ENCODE data around the gene CCDC91.

CCDC91 gene

DNA sequence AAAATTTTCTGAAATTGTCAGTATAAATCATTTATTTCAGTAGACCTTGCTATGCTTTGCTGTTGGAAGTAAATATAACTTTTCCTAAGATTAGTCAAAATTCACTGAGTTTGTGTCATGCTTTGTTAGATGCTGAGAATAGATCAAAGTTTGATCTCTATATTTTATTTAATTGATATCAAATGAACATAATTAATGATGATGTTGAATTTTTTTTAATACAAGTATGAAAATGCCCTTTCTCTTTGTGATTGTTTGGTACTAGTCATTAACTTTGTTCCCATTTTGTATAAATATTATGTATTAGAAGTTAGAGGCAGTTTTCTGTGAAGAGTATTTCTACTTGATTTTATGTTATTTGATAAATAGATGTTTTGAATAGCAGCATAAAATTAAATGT, 45.7 kb downstream of the CCDC91 start:
- TF ChIP-seq, protein P1, sequence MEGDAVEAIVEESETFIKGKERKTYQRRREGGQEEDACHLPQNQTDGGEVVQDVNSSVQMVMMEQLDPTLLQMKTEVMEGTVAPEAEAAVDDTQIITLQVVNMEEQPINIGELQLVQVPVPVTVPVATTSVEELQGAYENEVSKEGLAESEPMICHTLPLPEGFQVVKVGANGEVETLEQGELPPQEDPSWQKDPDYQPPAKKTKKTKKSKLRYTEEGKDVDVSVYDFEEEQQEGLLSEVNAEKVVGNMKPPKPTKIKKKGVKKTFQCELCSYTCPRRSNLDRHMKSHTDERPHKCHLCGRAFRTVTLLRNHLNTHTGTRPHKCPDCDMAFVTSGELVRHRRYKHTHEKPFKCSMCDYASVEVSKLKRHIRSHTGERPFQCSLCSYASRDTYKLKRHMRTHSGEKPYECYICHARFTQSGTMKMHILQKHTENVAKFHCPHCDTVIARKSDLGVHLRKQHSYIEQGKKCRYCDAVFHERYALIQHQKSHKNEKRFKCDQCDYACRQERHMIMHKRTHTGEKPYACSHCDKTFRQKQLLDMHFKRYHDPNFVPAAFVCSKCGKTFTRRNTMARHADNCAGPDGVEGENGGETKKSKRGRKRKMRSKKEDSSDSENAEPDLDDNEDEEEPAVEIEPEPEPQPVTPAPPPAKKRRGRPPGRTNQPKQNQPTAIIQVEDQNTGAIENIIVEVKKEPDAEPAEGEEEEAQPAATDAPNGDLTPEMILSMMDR (IDR thresholded peaks at IDR 0.05; ENCODE audit: low read length, missing control alignments), result no peak
- H3K4me3 ChIP-seq (replicated peaks; ENCODE audit: low read depth, low read length), result no peak overlapping the region

DNA sequence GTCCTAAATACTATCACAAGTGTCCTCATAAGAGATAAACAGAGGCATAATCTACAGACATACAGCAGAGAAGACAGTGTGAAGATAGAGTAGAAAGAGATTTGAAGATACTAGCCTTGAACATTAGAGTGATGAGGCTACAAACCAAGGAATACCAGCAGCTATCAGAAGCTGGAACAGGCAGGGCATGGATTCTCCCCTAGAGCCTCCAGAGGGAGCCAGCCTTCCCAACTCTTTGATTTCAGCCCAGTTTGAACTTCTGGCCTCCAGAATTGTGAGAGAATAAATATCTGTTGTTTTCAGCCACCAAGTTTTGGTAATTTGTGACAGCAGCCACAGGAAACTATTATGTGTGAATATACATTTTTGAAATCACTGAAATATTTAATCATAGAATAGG, 47.2 kb downstream of the CCDC91 start:
- no peak overlapping the region for H3K4me3 ChIP-seq (replicated peaks; ENCODE audit: low read depth, low read length)
- peak; percentile 17 for DNase-seq (ENCODE audit: low read depth)
- TF ChIP-seq, protein P1 (IDR thresholded peaks at IDR 0.05; ENCODE audit: low read length, missing control alignments), result peak; percentile 40

More for the DNA sequence above, 45.7 kb downstream of the CCDC91 start:
- no peak for DNase-seq (ENCODE audit: low read depth)

DNA sequence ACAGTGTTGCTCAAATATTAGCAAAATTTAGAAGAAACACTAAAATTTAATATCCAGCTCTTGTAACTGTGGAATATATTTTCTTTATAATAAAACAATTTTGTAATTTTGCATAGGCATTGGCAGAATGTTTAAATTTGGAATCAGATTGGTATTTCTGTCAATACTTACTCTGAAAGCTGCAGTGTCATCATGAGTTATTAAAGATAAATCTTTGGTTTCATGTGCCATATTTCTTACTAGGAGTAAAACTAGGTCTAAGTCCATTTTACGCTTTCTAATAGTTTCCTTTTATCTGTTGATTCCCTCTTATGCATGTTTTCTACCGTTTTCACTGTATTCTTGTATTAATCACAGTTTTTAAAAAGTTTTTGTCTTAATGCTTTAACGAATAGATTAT, 49.7 kb downstream of the CCDC91 start:
- no peak for DNase-seq (ENCODE audit: low read depth)
- H3K4me3 ChIP-seq (replicated peaks; ENCODE audit: low read depth, low read length), result no peak overlapping the region
- TF ChIP-seq, protein P1 (IDR thresholded peaks at IDR 0.05; ENCODE audit: low read length, missing control alignments), result no peak

DNA sequence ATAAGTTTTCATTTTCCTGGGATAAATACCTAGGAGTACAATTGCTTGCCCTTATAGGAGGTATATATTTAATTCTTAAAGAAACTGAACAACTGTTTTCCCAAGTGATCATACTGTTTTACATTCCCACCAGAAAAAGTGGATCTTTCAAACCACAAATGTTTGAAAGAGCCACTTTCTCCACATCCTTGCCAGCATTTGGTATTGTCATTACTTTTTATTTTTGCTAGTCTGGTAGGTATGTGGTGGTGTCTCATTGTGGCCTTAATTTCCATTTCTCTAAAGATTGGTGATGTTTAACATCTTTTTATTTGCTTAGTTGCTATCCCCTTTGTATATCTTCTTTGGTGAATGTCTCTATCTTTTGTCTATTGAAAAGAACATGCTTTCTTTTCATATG, 50.6 kb downstream of the CCDC91 start:
- TF ChIP-seq, protein P1 (IDR thresholded peaks at IDR 0.05; ENCODE audit: low read length, missing control alignments), result no peak
- no peak overlapping the region for H3K4me3 ChIP-seq (replicated peaks; ENCODE audit: low read depth, low read length)
- no peak for DNase-seq (ENCODE audit: low read depth)

DNA sequence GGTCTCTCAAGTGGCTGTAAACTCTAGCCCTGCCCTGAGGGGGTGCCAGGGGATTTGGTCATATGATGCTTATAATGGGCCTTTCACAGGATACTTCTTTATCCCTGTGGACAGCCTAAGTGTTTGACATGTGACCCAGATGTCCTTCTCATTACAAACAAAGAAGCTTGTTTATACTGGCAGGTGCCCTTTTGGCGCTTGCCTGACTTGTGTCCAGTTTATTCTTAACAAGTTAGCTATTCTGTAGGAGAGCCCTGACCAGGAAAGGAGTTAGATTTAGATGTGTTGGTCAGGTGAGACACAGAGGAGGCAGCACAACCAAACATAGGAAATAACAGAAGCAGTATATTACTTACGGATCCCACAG, 51.9 kb downstream of the CCDC91 start:
- TF ChIP-seq, protein P1 (IDR thresholded peaks at IDR 0.05; ENCODE audit: low read length, missing control alignments), result no peak
- no peak overlapping the region for H3K4me3 ChIP-seq (replicated peaks; ENCODE audit: low read depth, low read length)
- no peak for DNase-seq (ENCODE audit: low read depth)

DNA sequence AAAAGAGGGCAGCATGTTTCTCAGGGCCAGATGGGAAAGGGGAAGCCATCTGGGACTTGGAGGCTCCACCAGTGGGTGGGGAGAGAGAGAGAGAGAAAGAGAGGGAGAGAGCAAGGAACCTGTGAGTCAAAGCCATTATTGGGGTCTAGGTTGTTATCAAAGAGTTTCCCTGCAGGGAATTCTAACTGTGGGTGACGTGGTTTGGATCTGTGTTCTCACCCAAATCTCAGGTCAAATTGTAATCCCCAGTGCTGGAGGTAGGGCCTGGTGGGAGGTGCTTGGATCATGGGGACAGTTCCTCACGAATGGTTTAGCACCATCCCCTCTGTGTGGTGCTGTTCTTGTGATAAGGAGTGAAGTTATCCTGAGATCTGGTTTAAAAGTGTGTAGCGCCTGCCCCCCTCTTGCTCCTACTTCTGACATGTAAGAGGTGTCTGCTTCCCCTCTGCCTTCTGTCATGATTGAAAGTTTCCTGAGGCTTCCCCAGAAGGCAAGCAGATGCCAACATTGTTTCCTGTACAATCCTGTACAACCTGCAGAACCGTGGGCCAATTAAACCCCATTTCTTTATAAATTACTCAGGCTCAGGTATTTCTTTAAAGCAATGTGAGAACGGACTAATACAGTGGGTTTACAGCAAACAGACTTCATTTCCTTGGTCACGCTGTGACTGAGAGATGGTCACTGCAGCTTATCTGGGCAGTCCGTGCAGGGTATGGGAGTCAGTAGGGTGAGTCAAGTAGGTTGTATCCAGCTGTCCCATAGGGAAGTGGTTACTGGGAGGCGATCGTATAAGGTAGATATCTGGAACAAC, 52.4 kb downstream of the CCDC91 start:
- peak; percentile 56 for DNase-seq (ENCODE audit: low read depth)
- no peak overlapping the region for H3K4me3 ChIP-seq (replicated peaks; ENCODE audit: low read depth, low read length)
- TF ChIP-seq, protein P1 (IDR thresholded peaks at IDR 0.05; ENCODE audit: low read length, missing control alignments), result no peak

DNA sequence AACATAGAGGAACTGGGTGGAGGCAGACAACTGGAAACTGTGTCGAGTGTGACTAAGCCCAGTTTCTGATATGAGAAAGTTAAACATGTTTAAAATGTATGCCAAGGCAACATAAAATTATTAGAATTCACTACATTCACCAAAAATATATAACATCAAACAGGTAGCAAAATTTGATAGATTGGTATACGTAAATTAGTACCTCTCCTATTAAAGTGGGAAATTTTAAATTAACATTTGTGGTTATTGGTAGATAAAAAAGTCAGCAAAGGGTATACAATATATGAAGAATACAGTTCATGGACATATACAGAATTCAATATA, 53.0 kb downstream of the CCDC91 start:
- no peak for DNase-seq (ENCODE audit: low read depth)
- TF ChIP-seq, protein P1 (IDR thresholded peaks at IDR 0.05; ENCODE audit: low read length, missing control alignments), result no peak

More for the DNA sequence above, 53.0 kb downstream of the CCDC91 start:
- no peak overlapping the region for H3K4me3 ChIP-seq (replicated peaks; ENCODE audit: low read depth, low read length)
